ENCODE data around the gene CYP2D6. TPM values are rescaled to one million over a fixed set of nuclear protein-coding genes. Genes with fewer than 3 reads are reported as not detected.

Gene CYP2D6
- total RNA-seq, 1 donor from 2014 or later: 0.58 TPM

DNA sequence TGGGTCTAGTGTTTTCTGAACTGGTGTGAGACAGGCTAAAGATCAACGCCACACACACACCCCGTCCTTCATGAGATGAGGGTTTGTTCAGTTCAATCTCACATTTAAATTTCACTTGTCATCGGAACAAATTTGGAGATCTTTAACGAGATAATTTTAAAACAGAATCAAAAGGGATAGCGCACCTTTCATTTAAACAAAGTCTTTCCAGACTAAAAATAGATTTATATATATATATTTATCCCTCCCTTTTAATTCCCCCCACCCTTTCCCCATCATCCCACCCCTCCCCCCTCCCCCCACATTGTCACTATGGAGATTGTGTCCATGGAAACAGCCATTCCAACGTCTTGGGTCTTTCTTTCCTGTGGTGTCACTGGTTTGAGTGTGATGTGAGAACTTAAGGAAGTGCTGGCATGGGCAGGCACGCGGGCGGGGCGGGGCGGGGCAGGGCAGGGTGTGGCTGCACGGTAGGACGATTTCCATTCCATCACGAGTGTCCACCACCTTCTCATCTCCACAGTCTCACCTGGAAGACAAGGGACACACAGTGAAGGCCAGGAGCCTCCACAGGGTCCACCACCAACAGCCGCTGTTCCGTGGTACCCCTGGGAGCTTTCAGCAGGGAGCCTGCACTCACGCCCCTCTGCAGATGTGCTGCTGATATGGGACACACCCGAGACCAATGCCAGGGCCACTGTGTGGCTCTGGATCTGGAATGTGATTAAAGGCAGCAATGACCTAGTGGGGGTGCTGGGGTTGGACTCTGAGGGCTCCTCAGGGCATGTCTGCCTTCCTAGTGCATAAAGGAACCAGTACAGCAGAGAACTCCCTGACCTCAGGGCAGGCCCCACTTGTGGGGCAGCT lies 30.5 kb upstream of the CYP2D6 start:
- TF ChIP-seq, protein P1, sequence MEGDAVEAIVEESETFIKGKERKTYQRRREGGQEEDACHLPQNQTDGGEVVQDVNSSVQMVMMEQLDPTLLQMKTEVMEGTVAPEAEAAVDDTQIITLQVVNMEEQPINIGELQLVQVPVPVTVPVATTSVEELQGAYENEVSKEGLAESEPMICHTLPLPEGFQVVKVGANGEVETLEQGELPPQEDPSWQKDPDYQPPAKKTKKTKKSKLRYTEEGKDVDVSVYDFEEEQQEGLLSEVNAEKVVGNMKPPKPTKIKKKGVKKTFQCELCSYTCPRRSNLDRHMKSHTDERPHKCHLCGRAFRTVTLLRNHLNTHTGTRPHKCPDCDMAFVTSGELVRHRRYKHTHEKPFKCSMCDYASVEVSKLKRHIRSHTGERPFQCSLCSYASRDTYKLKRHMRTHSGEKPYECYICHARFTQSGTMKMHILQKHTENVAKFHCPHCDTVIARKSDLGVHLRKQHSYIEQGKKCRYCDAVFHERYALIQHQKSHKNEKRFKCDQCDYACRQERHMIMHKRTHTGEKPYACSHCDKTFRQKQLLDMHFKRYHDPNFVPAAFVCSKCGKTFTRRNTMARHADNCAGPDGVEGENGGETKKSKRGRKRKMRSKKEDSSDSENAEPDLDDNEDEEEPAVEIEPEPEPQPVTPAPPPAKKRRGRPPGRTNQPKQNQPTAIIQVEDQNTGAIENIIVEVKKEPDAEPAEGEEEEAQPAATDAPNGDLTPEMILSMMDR (IDR thresholded peaks at IDR 0.05; ENCODE audit: insufficient read depth, low read length, poor library complexity, severe bottlenecking): no peak
- no peaks in the 10 kb centered on the region for H3K36me3 ChIP-seq (ENCODE audit: control insufficient read depth, insufficient read depth, low read length)
- H3K27me3 ChIP-seq (ENCODE audit: control insufficient read depth, insufficient read depth, low read length): no peaks in the 10 kb centered on the region
- DNase-seq (ENCODE audit: low read depth): no peak
- no peak overlapping the region for H3K4me3 ChIP-seq (ENCODE audit: low read depth, low read length)

DNA sequence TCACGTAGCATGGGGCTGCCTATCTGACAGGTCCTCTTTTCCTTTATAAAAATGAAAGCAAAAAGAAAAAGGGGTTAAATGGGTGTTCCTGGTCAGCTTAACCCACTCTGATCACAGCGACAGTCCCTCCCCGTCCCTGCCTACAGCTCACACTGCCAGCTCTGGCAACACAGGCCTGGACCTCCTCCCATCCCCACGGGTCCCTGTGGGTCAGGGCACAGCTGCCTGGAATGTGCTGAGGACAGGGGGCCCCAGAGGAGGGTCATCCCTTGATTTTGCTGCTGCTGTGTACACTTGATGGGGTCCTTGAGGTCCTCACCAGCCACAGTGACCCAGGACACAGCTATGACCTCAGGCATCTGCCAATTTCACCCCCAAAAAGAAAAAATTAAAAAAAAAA lies 29.6 kb upstream of the CYP2D6 start:
- no peaks in the 10 kb centered on the region for H3K36me3 ChIP-seq (ENCODE audit: control insufficient read depth, insufficient read depth, low read length)
- no peak for DNase-seq (ENCODE audit: low read depth)
- TF ChIP-seq, protein P1 (IDR thresholded peaks at IDR 0.05; ENCODE audit: insufficient read depth, low read length, poor library complexity, severe bottlenecking): no peak

DNA sequence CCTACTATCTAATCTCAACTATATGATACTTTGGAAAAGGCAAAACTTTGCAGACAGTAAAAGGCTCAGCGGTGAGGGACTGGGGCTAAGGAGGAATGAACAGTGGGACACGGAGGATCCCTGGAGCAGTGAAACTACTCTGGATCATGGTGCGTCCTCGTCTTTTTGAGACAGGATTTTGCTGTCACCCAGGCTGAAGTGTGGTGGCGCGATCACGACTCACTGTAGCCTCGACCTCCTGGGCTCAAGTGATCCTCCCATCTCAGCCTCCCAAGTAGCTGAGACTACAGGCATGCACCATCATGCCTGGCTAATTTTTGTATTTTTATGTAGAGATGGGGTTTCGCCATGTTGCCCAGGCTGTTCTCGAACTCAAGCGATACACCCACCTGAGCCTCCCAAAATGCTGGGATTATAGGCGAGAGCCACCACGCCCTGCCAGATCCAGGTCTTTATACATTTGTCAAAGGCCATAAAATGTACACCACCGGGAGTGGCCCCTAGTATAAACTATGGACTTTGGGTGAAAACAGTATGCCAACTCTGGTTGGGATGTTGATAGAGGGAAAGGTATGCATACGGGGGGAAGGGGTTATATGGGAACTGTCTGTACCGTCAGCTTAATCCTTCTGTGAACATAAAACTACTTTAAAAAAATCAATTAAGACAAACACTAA lies 28.0 kb upstream of the CYP2D6 start:
- no peaks in the 10 kb centered on the region for H3K36me3 ChIP-seq (ENCODE audit: control insufficient read depth, insufficient read depth, low read length)
- H3K4me3 ChIP-seq (ENCODE audit: low read depth, low read length): no peak overlapping the region
- no peaks in the 10 kb centered on the region for H3K27me3 ChIP-seq (ENCODE audit: control insufficient read depth, insufficient read depth, low read length)
- no peak for DNase-seq (ENCODE audit: low read depth)
- TF ChIP-seq, protein P1 (IDR thresholded peaks at IDR 0.05; ENCODE audit: insufficient read depth, low read length, poor library complexity, severe bottlenecking): no peak

More for the DNA sequence above, 29.6 kb upstream of the CYP2D6 start:
- Histone ChIP-seq H3K4me3 (ENCODE audit: low read depth, low read length) (no peak overlapping the region), H3K27me3 (ENCODE audit: control insufficient read depth, insufficient read depth, low read length) (no peaks in the 10 kb centered on the region)

DNA sequence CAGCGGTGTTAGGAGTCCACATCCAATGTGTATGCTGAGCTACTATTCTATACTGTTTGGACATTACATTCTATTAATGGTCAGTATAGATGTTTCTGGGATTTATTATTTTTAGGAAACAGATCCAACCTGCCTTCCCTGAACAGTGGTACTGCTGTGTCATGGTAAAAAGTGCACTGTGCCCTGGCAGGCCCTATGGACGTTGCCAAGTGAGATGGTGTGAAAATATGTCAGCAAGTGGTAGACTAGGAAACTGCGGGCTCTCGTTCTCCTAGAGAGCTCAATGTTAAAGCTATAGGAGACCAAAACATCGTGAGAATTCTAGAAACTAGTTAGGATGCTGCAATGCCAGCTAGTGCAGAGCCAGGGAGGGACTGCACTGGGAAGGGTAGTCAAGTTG lies 26.0 kb upstream of the CYP2D6 start:
- no peak for DNase-seq (ENCODE audit: low read depth)
- Histone ChIP-seq H3K4me3 (ENCODE audit: low read depth, low read length) (no peak overlapping the region), H3K27me3 (ENCODE audit: control insufficient read depth, insufficient read depth, low read length) (no peaks in the 10 kb centered on the region), H3K36me3 (ENCODE audit: control insufficient read depth, insufficient read depth, low read length) (no peaks in the 10 kb centered on the region)
- TF ChIP-seq, protein P1 (IDR thresholded peaks at IDR 0.05; ENCODE audit: insufficient read depth, low read length, poor library complexity, severe bottlenecking): no peak

DNA sequence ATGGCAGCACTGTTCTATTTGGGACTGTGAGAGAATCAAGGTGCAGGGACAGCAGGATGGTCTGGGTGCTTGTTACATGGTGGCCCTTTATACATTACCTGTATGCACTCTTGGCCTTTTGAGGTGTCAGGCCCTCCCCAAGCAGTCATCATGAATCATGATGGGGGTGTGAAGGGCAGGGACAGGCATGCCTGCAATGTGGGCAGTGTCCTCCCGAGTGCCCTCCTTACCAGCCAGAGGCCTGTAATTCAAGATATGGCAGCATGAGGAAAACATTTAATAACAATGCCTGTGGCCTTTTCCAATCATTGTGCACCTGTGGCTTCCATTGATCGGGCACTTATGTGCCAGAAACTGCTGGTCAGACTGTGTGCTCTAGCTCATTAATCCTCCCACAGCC lies 25.5 kb upstream of the CYP2D6 start:
- TF ChIP-seq, protein P1 (IDR thresholded peaks at IDR 0.05; ENCODE audit: insufficient read depth, low read length, poor library complexity, severe bottlenecking): no peak

More for the DNA sequence above, 25.5 kb upstream of the CYP2D6 start:
- Histone ChIP-seq H3K27me3 (ENCODE audit: control insufficient read depth, insufficient read depth, low read length) (no peaks in the 10 kb centered on the region), H3K36me3 (ENCODE audit: control insufficient read depth, insufficient read depth, low read length) (no peaks in the 10 kb centered on the region), H3K4me3 (ENCODE audit: low read depth, low read length) (no peak overlapping the region)
- no peak for DNase-seq (ENCODE audit: low read depth)
